ENCODE results near the gene NAA25.

Gene NAA25

DNA sequence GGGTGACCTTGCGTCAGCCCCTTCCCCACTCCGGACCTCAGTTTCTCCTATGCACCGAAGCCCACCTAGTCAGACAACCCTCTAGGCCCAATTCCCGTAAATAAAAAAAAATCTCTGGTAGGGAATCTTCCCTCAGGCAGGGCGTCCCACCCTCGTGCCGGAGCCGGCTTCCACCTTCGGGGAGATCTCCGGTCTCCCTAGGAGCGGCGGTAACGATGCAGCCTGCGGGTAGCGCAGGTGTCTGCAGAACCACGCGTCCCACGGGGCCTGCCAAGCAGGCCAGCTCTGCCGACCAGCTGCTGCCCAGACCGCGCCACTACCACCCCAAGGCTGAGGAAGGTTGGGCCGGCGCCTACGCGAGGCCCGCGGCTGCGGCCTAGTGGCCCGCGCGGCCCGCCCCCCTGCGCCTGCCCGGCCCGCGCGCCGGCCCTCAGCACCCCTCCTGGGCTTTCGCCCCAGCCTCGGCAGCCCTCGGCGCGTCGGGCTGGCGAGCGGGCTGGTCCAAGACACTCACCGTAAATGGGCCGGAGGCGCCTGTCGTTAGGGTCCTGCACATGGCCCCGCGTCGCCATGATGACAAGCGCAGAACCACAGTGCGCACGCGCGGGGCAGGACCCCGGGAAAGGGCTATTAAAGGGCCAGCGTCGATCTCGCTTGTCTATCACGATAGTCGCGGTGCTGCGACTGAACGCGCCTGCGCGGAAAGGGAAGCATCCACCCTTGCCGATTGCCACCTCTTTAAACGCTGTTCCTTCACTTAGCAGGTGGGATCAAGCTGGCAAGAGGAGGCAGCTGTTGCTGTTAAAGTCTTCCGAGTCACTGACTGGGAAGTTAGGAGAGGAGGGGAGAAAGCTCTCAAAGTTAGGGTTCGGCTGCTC, at the start of gene NAA25:
Gene NAA25, minus strand, starts transcription at position 582 of the 878 bp plus-strand sequence. Its CDS starts 10 bp downstream, at position 572.
- DNase-seq: peak; percentile 87

- no peak for DNase-seq
Observed at GRCh38 chr12:112153893-112154219, 45.3 kb upstream of the NAA25 start.

DNA sequence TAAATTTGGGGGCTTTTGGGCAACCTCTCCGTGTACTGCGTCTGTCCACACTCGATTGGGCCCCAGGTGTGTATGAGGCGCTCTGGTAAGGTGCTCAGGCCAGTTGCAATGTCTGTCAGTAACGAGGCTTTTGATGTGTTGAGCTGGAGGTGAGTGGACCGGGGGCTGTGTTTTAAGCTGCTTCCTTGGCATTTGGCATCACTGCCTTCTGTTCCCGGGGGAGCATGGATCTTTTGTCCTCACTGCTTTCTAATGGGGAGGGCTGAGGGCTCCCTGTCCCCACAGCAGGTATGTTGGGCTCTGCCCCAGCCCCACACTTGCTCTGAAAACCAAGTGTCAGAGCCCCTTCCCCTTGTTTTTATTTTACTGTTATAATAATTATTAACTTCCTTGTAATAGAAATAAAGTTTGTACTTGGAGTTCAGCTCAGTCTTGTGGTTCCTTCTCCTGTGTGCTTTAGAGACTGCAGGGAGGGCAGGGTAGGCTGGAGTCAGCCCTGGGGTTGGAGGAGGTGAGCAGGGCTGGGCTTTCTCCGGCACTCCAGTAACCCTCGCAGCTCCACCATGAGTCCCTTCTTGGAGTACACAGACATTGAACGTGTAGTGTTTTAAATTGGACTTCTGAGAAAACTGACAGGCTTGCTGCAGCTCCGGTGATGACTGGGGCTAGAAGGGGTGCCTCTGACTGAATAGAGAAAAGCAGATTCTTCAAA, 44.8 kb upstream of the NAA25 start:
- no peak for DNase-seq

DNA sequence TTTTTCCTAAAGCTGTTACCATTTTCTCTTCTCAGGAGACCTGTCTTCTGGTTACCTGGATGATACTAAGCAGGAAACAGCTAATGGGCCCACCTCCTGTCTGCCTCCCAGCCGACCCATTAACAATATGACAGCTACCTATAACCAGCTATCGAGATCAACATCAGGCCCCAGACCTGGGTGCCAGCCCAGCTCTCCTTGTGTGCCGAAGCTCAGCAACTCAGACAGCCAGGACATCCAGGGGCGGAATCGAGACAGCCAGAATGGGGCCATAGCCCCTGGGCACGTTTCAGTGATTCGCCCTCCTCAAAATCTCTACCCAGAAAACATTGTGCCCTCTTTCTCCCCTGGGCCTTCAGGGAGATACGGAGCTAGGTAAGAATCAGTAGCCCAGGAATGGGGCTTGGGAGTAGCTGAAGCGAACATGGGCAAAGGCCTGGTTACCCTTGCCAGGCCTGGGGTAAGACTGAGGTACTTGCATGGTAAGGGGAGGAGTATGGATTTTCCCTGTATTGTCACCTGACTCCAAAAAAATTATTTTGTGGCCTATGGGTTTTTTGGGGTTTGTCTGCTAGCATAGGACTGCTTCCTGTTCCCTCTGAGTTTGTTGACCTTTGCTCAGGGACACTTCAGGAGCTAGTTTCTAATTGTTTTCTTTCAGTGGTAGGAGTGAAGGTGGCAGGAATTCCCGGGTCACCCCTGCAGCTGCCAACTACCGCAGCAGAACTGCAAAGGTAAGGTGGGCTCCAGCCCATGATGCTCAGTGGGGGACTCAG, 43.4 kb upstream of the NAA25 start:
- no peak for DNase-seq

DNA sequence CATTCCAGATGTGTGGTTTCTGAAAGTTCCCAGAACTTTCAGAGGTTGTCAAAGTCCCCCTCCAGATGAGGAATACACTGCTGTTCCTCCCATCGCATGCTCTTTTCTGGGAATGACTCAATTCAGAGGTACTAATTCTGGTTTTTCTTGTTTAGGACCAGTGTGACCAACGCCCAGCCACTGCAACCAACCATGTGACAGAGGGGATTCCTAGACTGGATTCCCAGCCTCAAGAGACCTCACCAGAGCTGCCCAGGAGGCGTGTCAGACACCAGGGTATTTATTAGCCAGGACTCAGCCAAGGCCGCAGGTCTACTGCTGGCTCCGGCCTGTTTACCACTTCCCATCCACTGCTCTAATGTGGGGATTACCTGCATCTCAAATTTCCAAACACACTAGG, 41.0 kb upstream of the NAA25 start:
- DNase-seq: no peak

GRCh38 chr12:112148031-112148513, 39.5 kb upstream of the NAA25 start:
- DNase-seq: no peak

DNA sequence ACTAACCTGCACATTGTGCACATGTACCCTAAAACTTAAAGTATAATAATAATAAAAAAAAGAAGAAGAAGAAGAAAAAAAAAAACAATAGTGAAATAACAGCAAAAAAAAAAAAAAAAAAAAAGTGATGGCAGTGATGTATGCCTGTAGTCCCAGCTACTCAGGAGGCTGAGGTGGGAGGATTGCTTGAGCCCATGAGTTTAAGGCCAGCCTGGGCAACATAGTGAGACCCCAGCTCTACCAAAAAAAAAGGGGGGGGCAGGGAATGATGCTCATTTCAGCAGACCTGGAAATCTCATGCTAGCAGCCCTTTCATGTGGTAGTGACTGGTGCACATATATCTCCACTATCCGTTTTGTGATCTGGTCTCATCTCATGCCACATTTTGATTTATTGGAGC, 37.5 kb upstream of the NAA25 start:
- DNase-seq: no peak

DNA sequence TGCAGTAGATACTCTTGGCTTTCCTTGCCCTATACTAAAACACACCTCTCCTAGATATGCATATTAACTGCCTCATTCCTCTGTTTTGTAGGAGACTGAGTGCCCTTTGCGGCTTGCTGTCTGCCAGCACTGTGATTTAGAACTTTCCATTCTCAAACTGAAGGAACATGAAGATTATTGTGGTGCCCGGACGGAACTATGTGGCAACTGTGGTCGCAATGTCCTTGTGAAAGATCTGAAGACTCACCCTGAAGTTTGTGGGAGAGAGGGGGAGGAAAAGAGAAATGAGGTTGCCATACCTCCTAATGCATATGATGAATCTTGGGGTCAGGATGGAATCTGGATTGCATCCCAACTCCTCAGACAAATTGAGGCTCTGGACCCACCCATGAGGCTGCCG, 32.1 kb upstream of the NAA25 start:
- no peak for DNase-seq

DNA sequence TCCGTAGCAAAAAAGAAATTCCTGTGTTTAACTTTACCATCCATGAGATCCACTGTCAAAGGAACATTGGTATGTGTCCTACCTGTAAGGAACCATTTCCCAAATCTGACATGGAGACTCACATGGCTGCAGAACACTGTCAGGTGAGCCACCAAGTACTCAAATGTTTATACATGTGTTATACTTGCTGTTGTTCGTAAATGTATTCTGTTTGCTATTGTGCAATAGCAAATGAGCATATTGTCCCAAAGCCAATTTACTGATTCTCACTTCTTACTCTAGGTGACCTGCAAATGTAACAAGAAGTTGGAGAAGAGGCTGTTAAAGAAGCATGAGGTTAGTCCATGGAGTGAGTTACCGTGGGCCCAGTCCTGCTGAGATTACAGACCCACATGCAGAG, 26.1 kb upstream of the NAA25 start:
- no peak for DNase-seq

- DNase-seq: no peak
Observed at GRCh38 chr12:112133418-112133817, 24.8 kb upstream of the NAA25 start.

DNA sequence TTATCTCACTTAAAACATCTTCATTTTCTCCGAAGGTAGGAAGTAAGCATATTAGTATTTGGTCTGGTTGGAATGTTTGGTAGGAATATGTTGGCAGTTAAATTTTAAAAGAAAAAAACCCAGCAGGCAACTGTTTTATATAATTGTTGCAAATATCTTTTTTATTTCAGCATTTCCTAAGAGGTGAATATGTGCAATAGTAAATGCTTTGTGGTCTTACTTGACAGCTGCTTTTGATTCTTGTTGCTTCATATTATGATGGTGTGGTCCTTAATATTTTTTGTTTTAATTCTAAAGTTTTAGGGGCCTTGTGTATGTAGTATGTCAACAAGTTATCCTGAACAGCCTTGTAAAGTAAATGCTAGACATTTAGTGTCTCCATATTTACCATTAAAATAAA, 23.1 kb upstream of the NAA25 start:
- no peak for DNase-seq

DNA sequence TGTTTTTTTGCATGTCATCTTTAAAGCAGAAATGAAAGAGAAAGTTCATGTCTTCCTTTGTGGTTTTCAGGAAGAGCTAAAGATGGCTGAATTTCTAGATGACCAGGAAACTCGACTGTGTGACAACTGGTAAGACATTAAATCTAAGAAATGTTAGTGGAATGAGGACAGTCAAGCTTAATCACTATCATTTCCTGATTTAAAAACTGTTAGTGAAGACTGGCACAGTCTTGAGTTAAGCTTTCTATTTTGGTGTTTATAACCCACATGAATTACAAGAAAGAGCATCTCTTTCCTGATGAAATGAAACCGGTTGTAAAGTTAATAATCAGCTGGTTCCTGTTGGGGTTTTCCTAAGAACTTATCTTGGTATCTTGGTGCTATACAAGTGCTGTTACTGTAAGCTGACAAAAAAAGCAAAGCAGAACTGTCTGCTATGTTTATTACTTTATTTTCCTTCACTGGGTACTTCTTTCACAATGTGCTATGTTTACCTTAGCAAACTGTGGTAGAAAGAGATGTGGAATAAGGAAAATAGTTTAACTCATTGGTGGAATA, 21.9 kb upstream of the NAA25 start:
- no peak for DNase-seq

DNA sequence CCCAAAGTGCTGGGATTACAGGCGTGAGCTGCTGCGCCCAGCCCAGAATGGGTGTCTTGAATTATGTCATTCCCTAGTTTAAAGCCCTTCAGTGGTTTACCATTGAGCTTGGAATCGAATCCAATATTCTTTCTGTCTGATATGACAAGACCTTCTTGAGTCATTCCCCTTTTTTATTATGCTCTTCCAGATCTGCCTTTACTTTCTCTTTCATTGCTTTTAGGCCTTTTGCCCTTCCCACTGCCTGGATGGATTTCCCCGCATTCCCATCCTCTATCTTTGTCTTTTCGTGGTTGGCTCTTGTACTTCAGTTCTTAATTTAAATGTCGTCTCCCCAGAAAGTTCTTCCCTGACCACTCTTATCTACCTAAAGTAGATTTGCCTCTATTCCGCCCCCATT, 18.3 kb upstream of the NAA25 start:
- no peak for DNase-seq

- DNase-seq: no peak
Observed at GRCh38 chr12:112126000-112126438, 17.4 kb upstream of the NAA25 start.

DNA sequence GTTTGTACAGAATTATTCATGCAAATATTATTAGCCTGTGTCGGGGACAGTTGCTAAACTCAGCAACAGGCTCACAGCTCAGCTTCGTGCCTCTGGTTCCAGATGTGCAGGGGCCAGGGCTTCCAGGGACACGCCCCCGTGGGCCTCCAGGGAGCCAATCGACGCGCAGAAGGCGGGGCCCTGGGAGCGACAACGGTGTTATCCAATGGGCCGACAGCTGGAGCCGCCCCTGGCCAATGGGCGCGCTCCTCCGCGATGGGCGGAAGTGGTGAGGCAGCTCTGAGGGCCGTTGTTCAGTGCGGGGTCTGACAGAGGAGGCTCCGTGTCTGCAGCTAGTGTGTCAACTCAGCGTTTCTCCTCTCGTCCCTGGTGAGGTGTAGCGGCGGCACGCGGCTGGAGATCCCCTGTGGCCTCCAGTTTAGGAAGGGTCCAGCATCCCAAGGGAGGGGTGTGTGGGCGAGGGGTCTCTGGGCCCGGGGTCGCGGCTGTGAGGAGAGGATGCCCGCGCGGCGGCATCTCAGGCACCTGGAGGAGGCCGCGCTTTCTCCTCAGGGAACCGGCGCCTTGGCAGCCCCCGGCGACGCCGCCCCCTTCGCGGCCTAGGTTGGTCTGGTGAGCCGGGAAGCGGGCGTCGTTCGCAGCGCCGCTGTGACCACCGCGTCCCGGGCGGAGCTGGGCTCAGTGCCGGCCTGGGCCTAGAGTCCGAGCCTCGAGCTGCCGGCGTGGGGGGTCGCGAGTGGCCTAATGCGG, 16.8 kb upstream of the NAA25 start, which contains the start of gene TRAFD1:
Gene TRAFD1, plus strand, starts transcription at position 311 of the 750 bp plus-strand sequence. CDS start 4,963 bp downstream, outside the sequence.
- peak; percentile 99 for DNase-seq

DNA sequence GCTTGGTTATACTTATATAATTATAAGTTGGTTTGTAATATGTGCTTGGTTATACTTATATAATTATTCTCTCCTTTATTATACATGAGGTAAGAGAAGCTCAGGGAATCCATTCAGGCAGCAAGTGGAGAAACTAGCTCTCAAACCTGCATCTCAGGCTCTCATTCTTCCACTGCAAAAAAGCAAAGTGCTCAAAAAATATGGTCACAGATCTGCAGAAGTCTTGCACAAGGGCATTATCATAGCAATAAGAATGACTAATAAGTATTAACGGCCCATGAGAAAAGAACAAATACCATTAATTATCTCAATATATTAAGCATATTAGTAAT, 16.3 kb upstream of the NAA25 start:
- no peak for DNase-seq

DNA sequence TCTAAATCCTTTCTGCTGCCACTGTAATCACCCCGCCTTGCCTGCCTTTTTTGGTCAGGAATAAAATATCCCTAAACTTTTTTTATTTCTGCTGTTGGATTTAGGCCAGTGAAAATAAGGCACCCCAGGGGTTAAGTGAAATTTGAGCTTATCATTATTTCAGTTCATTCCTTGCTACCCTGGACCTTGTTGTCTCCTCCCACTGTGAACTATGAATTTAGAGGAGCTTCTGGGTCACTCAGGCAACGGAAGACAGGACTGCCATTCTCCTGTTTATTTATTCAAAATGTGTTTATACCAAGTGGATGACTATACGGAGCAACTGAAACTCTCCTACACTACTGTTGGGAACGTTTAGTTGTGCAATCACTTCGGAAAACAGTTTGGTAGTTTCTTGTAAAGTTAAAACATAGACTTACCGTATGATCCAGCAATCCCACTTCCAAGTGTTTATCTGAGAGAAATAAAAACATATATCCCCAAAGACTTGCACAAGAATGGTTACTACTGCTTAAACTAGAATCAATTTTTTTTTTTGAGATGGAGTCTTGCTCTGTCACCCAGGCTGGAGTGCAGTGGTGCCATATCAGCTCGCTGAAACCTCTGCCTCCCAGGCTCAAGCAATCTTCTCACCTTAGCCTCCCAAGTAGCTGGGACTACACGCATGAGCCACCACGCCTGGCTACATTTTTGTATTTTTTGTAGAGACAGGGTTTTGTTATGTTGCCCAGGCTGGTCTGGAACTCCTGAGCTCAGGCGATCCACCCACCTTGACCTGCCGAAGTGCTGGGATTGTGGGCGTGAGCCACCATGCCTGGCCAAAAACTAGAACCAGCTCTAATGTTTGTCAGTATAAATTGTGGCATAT, 14.5 kb upstream of the NAA25 start:
- no peak for DNase-seq

- DNase-seq: no peak
Observed at GRCh38 chr12:112121780-112122565, 13.4 kb upstream of the NAA25 start.

GRCh38 chr12:112117685-112118084, 9.1 kb upstream of the NAA25 start:
- DNase-seq: no peak
